Subcutaneous abdominal adipose tissue (tissue), 5 donors: ENCODE data around the gene FLNB.

Experiments used
- H3K27ac ChIP-seq: one replicate; pipeline ENCODE4 v1.7.0; 2013; ENCODE audit warnings: low read depth, mild to moderate bottlenecking, inconsistent platforms, low read length, moderate library complexity
- H3K27me3 ChIP-seq, 5 donors: one replicate each; pipeline ENCODE4 v1.7.0; 2013; ENCODE audit warnings: low read length in 5 of 5, inconsistent platforms in 1 of 5; ENCODE audit not compliant: control insufficient read depth in 5 of 5, insufficient read depth in 4 of 5
- H3K36me3 ChIP-seq, 5 donors: one replicate each; pipeline ENCODE4 v1.7.0; 2013; ENCODE audit warnings: low read length in 5 of 5; ENCODE audit not compliant: control insufficient read depth in 5 of 5, insufficient read depth in 5 of 5
- H3K4me1 ChIP-seq, 5 donors: one replicate each; pipeline ENCODE4 v1.7.0; 2013; ENCODE audit warnings: low read length in 5 of 5, mild to moderate bottlenecking in 3 of 5, moderate library complexity in 1 of 5; ENCODE audit not compliant: control insufficient read depth in 5 of 5, insufficient read depth in 5 of 5
- H3K4me3 ChIP-seq, 5 donors: one replicate each; pipeline ENCODE4 v1.7.0; 2013; ENCODE audit warnings: low read length in 5 of 5, low read depth in 1 of 5
- H3K9ac ChIP-seq, 5 donors: one replicate each; pipeline ENCODE4 v1.7.0; 2013; ENCODE audit warnings: low read length in 5 of 5, mild to moderate bottlenecking in 4 of 5, moderate library complexity in 3 of 5
- H3K9me3 ChIP-seq, 5 donors: one replicate each; pipeline ENCODE4 v1.7.0; 2013; ENCODE audit warnings: low read length in 5 of 5; ENCODE audit not compliant: control insufficient read depth in 5 of 5
- donor health status: healthy.
- donor health status: healthy.
- donor health status: healthy.
- donor health status: healthy.
- donor health status: healthy.

Gene FLNB

GRCh38 chr3:58072052-58072762 lies 64.0 kb downstream of the FLNB start:
- peaks cover 0 to 6% (median 1%) of the 10 kb centered on the region in 5 donors for H3K36me3 ChIP-seq
- no peaks in the 10 kb centered on the region for H3K27me3 ChIP-seq
- no peaks in the 10 kb centered on the region for H3K9me3 ChIP-seq
- H3K4me1 ChIP-seq: peaks cover 0 to 39% (median 9%) of the 10 kb centered on the region in 5 donors
- H3K27ac ChIP-seq: no peak overlapping the region
- no peak overlapping the region for H3K4me3 ChIP-seq
- no peak overlapping the region for H3K9ac ChIP-seq

DNA sequence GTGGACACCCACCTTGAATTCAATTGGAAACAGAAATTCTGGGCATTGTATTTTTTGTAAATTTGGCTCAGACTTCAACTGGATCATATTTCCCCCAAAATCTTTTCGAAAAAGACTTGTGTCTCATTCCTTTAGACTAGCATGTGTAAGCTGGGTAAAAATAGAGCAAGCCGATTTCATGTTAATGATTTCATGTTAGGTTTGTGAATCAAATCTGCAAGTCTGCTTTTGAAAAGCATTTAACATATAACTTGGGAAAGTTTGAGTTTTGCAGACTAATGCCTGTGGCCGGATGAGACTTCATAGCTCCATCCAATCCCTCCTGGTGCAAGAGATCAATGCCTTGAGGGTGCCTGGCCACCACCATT lies 64.5 kb downstream of the FLNB start:
- no peak overlapping the region for H3K27ac ChIP-seq
- no peaks in the 10 kb centered on the region for H3K27me3 ChIP-seq
- H3K9me3 ChIP-seq: no peaks in the 10 kb centered on the region
- H3K4me1 ChIP-seq: peaks cover 0 to 34% (median 8%) of the 10 kb centered on the region in 5 donors
- peaks cover 0 to 11% (median 6%) of the 10 kb centered on the region in 5 donors for H3K36me3 ChIP-seq
- H3K4me3 ChIP-seq: no peak overlapping the region
- H3K9ac ChIP-seq: no peak overlapping the region

DNA sequence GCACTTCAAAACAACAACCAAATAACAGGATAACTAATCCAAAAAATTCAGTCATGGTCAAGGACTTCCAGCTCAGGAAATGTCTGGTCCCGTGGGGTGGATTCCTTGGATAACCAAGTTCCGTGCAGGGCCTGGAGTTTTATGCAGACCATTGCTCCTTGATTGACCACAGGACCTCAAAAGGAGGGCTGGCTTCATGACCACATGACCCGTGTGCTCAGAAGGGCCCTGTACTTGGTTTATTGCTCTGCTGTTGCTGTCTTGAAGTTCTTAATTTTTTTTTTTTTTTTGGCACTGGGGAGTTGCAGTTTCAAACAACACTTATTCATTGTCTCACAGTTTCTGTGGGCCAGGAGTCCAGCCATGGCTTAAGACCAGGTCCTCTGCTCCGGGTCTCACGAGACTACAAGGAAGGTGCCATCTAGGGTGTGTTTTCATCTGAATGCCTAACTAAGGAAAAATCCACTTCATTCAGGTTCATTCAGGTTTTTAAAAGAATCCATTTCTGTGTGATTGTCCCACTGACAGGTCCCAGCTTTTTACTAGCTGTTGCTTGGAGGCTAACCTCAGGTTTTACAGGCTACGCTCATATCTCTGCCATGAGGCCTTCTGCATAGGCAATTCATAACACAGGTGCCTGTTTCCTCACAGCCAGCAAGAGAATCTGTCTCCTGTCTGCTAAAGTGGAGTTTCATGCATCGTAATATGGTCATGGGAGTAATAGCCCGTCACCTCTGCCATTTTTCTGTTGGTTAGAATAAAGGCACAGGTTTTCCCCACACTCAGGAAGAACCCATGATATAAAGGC lies 65.3 kb downstream of the FLNB start:
- Histone ChIP-seq H3K27me3 (no peaks in the 10 kb centered on the region), H3K9me3 (no peaks in the 10 kb centered on the region), H3K4me1 (peaks cover 0 to 27% (median 3%) of the 10 kb centered on the region in 5 donors), H3K27ac (no peak overlapping the region), H3K36me3 (peaks cover 0 to 15% (median 9%) of the 10 kb centered on the region in 5 donors), H3K9ac (no peak overlapping the region), H3K4me3 (no peak overlapping the region)

DNA sequence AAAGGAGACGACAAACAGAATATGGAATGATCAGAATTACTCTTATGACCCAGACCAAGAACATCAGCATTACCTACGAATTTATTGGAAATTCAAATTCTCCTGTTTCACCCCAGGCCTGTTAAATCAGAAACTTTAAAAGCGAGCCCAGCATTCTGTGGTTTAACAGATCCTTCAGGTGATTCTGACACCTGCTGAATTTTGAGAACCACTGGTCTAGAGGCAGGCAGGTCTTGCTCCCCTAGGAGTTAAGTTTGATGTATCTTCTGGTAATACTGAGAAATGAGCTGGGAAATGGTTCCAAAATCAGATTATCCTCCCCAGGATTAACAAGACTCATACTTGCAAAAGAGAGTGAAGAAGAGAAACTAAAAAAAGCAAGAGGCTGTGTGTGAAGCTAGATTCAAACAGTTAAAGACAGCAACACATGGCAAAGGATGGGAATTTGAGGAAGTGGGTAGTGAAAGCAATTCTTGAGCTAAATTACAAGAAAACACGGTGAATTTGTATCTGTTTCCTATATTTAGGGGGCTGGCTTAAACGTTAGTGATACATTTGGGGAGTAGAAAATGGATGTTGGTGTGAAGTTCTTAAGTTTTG lies 66.0 kb downstream of the FLNB start:
- Histone ChIP-seq H3K9ac (peak overlapping the region in 1 of 5 donors; percentile 20), H3K4me1 (peaks cover 0 to 25% (median 3%) of the 10 kb centered on the region in 5 donors), H3K27me3 (no peaks in the 10 kb centered on the region), H3K4me3 (no peak overlapping the region), H3K9me3 (no peaks in the 10 kb centered on the region), H3K36me3 (peaks cover 0 to 18% (median 14%) of the 10 kb centered on the region in 5 donors), H3K27ac (no peak overlapping the region)

- Histone ChIP-seq H3K36me3 (peaks cover 0 to 24% (median 18%) of the 10 kb centered on the region in 5 donors), H3K27ac (no peak overlapping the region), H3K9me3 (no peaks in the 10 kb centered on the region), H3K4me1 (peaks cover 0 to 25% (median 3%) of the 10 kb centered on the region in 5 donors), H3K27me3 (no peaks in the 10 kb centered on the region), H3K9ac (no peak overlapping the region), H3K4me3 (no peak overlapping the region)
Measured at GRCh38 chr3:58074997-58075396, 66.8 kb downstream of the FLNB start.

- Histone ChIP-seq H3K9ac (no peak overlapping the region), H3K36me3 (peaks cover 0 to 27% (median 21%) of the 10 kb centered on the region in 5 donors), H3K4me3 (no peak overlapping the region), H3K9me3 (no peaks in the 10 kb centered on the region), H3K27me3 (no peaks in the 10 kb centered on the region), H3K27ac (no peak overlapping the region), H3K4me1 (peaks cover 0 to 32% (median 5%) of the 10 kb centered on the region in 5 donors)
Measured at GRCh38 chr3:58077596-58078285, 69.5 kb downstream of the FLNB start.

- peaks cover 0 to 27% (median 21%) of the 10 kb centered on the region in 5 donors for H3K36me3 ChIP-seq
- no peak overlapping the region for H3K4me3 ChIP-seq
- H3K9me3 ChIP-seq: no peaks in the 10 kb centered on the region
- no peaks in the 10 kb centered on the region for H3K27me3 ChIP-seq
- H3K27ac ChIP-seq: no peak overlapping the region
- H3K9ac ChIP-seq: no peak overlapping the region
- peaks cover 0 to 27% (median 4%) of the 10 kb centered on the region in 5 donors for H3K4me1 ChIP-seq
Measured at GRCh38 chr3:58078610-58079009, 70.4 kb downstream of the FLNB start.

DNA sequence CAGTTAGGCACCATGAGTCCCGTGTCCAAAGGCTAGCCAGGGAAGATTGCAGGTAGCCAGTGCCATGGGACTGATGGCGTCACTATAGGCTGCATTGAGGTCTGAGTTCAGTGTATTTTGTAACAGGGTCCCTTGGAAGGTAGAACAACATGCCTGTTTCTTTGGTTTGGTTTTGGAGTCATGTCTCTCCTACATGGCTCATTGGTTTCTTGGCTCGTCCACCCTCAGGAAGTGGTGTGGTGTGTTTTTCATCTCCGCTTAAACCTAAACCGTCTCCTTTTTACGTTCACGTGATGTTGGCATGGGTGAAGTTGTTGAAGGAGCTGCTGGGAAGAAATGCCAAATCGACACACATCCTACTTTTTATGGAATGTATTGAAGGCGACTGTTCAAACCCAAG lies 71.6 kb downstream of the FLNB start:
- H3K9ac ChIP-seq: no peak overlapping the region
- no peaks in the 10 kb centered on the region for H3K9me3 ChIP-seq
- peaks cover 0 to 27% (median 21%) of the 10 kb centered on the region in 5 donors for H3K36me3 ChIP-seq
- H3K27me3 ChIP-seq: no peaks in the 10 kb centered on the region
- H3K27ac ChIP-seq: no peak overlapping the region
- peaks cover 0 to 26% (median 2%) of the 10 kb centered on the region in 5 donors for H3K4me1 ChIP-seq
- no peak overlapping the region for H3K4me3 ChIP-seq

DNA sequence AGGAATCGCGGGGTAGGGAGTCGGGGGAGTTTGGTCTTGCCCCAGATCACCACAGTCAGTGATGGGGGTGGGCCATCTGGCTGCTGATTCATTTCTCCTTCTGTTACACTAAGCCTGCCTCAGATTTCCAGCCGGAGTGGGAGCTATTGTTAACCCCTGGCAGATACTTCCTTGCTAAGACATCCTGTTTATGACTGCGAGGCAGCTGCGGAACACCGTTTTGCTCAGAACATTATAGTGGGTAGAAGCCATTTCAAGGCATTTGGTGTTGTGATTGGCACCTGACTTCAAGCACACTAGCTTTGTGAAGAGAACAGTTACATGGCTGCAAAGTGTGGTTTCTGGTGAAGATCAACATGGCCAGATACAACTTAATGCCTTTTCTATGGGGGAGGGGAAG lies 73.8 kb downstream of the FLNB start:
- Histone ChIP-seq H3K4me3 (no peak overlapping the region), H3K36me3 (peaks cover 0 to 22% (median 21%) of the 10 kb centered on the region in 5 donors), H3K9ac (no peak overlapping the region), H3K9me3 (no peaks in the 10 kb centered on the region), H3K4me1 (peaks cover 0 to 36% (median 2%) of the 10 kb centered on the region in 5 donors), H3K27me3 (no peaks in the 10 kb centered on the region), H3K27ac (peak overlapping the region; percentile 59)
